ENCODE data around the gene ADAMTS12.

ADAMTS12 gene

DNA sequence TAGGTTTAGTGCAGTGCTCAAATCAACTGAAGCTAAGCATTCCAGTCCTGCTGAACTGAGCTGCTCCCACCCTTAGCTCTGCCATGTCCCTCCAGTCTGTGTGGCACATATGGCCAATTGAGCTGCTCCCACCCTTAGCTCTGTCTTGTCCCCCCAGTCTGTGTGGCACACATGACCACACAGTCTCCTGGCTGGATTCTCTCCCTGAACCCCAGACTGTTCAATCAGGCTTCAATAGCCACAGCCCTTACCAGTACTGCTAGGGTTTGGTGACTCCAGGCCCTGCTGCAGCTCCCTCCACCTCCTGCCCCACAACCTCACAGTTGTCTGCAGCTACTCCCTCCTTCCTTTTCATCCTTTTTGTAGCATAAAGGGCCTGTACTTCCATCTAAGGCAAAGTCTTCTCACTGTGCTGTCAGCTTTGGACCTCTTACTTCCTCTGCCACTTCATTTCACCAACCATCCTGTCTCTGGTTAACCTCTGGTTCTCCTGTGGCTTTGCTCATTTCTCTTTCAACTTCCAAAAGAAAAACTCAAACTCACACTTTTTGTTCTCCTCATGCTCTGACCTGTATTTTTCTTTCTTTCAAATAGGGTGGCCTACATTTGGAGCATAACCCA lies 50.8 kb downstream of the ADAMTS12 start:
- TF ChIP-seq GATA3 (IDR thresholded peaks at IDR 0.05; ENCODE audit: low read depth, low read length) (no peak), GATA2 (IDR thresholded peaks at IDR 0.05; ENCODE audit: low read depth, low read length) (no peak)

DNA sequence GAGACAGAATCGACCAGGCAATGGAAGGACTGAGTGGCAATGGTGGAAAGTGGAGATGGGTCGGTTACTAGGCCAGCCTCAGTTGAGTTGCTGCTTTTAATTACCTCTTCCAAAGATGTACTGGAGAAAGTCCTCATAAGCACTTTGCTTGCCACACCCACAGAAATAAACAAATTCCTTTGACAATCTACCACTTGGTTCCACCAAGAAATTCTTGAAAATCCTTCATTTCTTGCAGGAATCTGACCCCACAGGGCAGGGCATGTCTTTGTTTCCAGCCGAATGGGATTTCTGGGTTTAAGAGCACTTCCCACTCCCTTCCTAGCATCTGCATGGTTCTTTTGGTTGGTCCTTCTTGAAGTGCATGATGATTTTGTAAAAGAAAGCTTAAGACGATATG lies 54.5 kb downstream of the ADAMTS12 start:
- TF ChIP-seq GATA3 (IDR thresholded peaks at IDR 0.05; ENCODE audit: low read depth, low read length) = no peak
- TF ChIP-seq GATA2 (IDR thresholded peaks at IDR 0.05; ENCODE audit: low read depth, low read length) = no peak

DNA sequence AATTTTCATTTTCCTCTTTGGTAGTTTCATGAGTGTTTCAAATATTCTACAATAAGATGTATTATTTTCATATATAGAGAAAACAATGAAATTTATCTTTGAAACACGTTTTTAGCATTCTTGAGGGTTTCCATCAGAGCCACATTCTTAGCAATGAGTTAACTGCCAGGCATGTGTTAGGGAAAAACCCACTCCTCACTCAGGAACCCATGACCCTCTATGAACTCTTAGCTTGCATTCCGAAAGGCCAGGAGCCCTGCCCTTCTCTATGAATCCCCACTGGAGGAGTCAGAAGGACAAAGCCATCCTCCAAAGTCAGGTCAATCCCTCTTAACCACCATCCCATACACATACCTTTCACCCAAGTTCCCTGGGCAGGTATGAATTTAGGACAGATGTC lies 57.5 kb downstream of the ADAMTS12 start:
- no peak for TF ChIP-seq GATA2 (IDR thresholded peaks at IDR 0.05; ENCODE audit: low read depth, low read length)
- no peak for TF ChIP-seq GATA3 (IDR thresholded peaks at IDR 0.05; ENCODE audit: low read depth, low read length)

DNA sequence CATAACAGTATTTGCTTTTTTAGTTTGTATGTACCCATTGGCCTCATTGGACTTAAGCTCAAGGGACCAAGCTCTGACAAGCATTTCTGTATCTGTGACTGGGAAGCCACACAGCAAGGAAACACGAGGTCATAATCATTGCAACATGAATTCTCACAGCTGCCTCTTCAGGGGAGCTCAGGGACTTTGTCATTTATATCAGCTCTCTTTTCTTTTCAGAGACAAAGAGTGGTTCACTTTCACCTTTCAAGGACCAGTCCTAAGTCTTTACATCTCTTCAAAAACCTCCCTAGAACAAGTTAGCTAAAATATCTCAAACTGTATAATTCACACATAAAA lies 58.6 kb downstream of the ADAMTS12 start:
- no peak for TF ChIP-seq GATA3 (IDR thresholded peaks at IDR 0.05; ENCODE audit: low read depth, low read length)
- TF ChIP-seq GATA2 (IDR thresholded peaks at IDR 0.05; ENCODE audit: low read depth, low read length) = no peak

DNA sequence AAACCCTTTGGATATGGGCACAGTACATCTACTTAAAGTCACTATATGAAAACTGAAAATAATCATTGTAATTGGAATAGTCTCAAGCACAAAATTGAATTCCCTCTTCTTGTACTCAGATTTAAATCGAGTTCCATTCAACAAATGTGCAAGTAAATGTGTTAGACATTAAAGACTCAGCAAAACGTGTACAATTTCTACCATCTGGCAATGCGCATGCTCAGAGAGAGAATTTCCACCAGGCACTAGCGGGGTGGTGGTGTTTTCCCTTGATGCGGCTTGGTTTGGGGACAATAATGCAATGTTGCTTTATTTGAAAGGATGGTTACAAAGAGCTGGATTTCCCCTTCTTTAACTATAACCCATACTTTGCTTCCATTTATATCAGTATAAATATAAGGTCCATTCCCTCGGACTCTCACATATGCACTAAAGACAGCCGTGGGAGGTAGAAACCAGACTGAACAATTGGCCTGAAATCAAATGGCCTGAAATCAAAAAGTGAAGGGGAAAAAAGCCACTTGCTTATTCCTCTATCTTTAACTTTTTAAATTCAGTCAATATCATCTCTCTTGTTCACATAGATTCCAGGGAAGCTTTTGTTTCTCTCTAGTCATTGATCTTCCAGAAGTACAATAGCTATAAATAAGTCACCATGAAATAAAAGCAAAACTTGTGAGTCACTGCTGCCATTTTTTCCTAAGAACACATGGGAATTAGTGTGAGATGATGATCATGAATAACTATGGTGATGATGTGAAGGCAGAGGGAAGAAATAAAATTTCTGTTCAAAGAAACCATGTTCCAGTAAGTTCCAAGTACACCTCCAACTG lies 59.2 kb downstream of the ADAMTS12 start:
- TF ChIP-seq GATA3 (IDR thresholded peaks at IDR 0.05; ENCODE audit: low read depth, low read length) (no peak), GATA2 (IDR thresholded peaks at IDR 0.05; ENCODE audit: low read depth, low read length) (no peak)

DNA sequence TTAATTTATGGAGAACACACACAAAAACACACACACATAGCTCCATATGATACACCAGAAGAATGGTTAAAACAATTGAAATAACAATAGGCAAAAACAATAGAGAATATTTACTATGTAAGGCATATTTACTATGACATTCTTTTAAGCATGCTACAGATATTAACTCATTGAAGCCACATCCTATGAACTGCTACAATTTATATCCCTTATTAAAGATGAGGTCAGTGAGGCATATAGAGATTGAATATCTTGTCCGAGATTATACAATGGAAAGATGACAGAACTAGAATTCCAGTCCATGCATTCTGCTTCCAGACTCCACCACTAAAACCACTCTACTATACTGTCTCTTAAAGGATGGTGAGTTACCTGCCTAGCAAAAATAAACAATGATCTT lies 60.7 kb downstream of the ADAMTS12 start:
- no peak for TF ChIP-seq GATA3 (IDR thresholded peaks at IDR 0.05; ENCODE audit: low read depth, low read length)
- no peak for TF ChIP-seq GATA2 (IDR thresholded peaks at IDR 0.05; ENCODE audit: low read depth, low read length)

DNA sequence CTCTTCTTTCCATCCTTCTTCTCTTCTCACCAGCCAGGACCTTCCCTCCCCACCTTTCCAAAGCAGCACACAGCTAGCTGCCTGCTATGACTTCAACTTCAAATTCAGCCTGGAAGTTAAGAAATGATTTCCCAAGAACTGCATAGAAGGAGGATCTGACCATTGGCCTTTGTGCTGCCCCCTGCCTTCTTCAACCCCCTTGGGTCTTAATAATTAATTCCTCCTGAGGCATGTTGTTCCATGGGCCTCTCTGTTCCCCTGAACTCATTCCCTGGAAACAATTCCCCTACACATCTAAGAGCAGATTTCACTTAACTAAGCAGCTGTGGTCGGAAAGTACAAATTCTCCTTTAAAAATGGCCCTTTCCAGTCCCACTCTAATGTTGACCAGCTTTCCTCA lies 62.4 kb downstream of the ADAMTS12 start:
- TF ChIP-seq GATA2 (IDR thresholded peaks at IDR 0.05; ENCODE audit: low read depth, low read length) (no peak), GATA3 (IDR thresholded peaks at IDR 0.05; ENCODE audit: low read depth, low read length) (no peak)

DNA sequence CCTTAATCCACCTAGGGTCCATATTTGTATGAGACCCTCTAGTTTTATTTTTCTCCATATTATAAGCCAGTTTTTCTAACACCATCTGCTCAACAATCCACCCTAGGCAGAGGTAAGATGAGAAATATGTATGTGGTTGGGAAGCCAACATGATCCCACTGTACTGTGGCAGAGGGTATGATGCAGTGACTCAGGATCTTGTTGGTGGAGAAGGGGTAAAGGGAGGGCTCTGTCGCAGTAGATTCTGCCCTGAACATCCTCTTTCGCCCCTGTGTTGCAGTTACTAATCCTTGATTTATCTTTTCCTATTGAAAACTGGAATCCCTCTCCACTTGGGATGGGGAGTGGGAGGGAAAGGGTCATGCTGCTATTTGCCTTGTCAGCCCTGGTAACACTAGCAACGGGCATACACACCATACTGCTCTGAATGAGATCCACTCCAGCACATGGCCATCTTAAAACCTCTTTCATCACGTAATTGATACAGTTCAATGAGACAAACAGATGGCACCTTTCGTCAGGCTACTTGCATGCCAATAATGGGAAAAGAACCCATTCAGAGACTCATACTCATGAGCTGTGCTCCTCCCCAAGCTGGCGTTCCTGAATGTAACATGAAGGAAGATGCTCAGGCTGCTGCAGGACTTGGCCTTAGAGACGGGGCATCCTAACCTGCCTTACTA lies 63.0 kb downstream of the ADAMTS12 start:
- TF ChIP-seq GATA3 (IDR thresholded peaks at IDR 0.05; ENCODE audit: low read depth, low read length) (no peak), GATA2 (IDR thresholded peaks at IDR 0.05; ENCODE audit: low read depth, low read length) (no peak)

DNA sequence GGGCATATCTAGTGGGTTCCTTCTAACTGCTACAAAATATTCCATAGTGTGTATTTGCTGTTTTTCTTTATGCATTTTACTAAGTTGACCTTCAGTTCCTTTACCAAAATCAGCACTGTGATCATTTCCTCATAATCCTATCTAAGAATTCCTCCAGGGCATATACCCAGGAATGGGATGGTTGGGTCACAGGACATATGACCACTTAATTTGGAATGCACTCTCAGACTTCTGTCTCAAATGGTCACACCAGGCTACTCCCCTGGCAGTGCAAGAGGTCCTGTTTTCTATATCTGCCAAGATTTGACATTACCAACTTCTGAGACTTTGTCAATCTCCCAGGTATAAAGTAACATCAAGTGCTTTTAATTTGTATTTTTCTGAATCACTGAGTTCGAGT lies 63.9 kb downstream of the ADAMTS12 start:
- no peak for TF ChIP-seq GATA3 (IDR thresholded peaks at IDR 0.05; ENCODE audit: low read depth, low read length)

DNA sequence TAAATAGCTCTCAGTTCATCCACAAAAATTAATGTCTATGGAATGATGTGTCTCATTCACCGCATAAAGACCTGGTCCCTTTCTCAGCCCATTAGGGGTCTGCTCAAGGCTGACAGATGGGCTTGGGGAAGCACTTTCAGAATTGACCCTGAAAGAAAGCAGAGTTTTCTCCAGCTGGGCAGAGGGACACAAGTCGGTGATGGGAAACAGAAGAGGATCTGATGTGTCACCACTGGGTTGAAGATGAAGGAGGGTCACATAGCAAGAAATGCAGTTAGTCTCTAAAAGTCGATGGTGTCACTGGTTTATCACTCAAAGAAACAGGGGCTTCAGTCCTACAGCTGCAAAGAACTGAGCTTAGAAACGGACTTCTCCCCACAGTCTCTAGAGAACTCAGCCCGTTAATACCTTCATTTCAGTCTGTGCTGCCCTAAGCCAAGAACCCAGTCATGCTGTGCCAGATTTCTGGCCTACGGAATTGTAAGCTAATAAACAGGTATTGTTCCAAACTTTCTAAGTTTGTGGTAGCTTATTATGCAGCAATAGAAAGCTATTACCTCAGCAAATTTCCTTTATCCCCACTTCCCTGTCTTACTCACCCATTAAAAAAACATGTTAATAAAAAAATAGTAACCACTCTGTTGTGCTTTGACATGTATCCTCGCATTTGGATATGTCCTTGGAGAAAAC lies 64.6 kb downstream of the ADAMTS12 start:
- TF ChIP-seq GATA3 (IDR thresholded peaks at IDR 0.05; ENCODE audit: low read depth, low read length) (no peak), GATA2 (IDR thresholded peaks at IDR 0.05; ENCODE audit: low read depth, low read length) (no peak)

DNA sequence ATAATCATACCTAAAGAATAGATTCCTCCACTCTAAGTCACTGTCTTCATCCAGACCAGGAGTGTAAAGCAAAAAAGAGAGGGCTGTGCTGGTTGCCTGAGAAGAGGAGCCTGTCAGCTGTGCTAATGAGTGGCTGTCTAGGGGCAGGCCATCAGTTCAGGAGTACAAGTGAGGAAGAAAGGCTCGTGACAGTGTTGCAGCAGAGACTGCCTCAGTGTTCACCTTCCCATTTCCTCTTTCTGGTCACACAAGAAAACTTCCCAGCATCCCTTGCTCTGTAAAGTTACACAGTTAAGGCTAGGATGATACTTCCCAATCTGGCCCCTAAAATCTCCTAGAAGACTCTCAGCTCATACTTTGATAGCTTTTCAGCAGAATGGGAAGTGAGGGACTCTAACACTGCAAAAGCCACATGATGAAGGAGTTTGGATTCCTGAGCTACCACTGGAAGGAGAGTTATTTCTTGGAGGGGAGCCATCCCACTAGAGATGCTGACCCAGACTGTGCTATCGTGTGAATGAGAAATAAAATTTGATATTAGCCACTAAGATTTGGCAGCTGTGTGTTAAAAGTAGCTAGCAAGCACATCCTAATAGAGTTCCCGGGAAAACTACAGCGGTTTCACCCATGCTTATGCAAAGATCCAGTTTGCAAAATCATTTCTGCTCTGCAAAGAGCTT lies 67.1 kb downstream of the ADAMTS12 start:
- TF ChIP-seq GATA2 (IDR thresholded peaks at IDR 0.05; ENCODE audit: low read depth, low read length) (no peak), GATA3 (IDR thresholded peaks at IDR 0.05; ENCODE audit: low read depth, low read length) (no peak)

DNA sequence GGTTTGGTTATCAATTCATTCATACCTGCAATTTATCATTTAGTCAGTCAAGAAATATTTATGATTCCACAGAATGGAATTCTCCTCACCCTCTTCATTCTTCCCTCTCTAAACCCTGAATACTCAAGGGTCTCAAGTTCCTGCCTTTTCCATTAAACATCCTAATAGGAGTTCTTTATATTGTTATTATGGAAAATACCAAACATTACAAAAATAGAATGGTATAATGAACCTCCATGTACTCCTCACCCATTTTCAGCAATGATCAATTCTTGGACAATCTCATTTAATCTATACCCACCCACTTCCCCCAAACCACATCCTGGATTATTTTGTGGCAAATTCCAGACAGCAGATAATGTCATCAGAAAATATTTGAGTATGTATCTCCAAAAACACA lies 74.5 kb downstream of the ADAMTS12 start:
- TF ChIP-seq GATA2 (IDR thresholded peaks at IDR 0.05; ENCODE audit: low read depth, low read length) = no peak
- no peak for TF ChIP-seq GATA3 (IDR thresholded peaks at IDR 0.05; ENCODE audit: low read depth, low read length)

DNA sequence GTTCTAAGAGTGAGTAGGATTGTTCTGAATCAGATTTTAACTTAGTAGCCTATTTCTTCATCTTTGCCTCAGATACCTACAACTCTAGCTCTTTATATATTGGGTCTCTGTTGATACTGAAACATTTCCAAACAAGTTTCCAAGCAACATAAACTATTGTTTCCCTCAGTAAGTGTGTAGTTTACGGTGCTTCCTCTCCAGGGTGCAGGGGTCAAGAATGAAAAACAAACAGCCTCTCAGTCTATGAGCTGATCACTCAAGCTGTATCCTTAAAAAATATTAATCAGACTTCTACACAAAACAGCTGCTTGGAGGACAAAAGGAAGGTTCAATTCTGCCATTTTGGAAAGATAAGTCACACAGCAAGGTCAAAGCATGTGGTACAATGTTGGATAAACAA lies 75.0 kb downstream of the ADAMTS12 start:
- no peak for TF ChIP-seq GATA3 (IDR thresholded peaks at IDR 0.05; ENCODE audit: low read depth, low read length)
- no peak for TF ChIP-seq GATA2 (IDR thresholded peaks at IDR 0.05; ENCODE audit: low read depth, low read length)

DNA sequence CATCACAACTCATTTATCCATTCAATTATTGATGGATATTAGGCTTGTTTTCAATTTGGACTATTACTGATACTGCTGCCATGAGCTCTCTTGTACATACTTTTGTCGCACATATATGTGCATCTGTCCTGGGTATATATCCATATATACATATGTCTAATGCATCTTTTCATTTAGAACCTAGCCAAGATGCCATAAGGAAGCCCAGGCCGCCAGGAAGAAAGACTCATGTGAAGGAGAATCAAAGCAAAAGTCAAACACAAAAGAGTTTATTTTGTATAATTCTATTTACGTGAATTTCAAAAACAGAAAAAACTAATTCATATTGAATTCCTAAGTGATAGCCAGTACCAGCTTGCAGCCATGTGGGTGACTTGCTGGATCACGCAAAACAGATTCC lies 79.0 kb downstream of the ADAMTS12 start:
- TF ChIP-seq GATA2 (IDR thresholded peaks at IDR 0.05; ENCODE audit: low read depth, low read length) = no peak
- TF ChIP-seq GATA3 (IDR thresholded peaks at IDR 0.05; ENCODE audit: low read depth, low read length) = no peak

Data from SH-SY5Y (cell line).